Activated T-helper 1 cell treated with anti-CD3 and anti-CD28 coated beads, Interleukin-2, amount 50 U/mL, for 16 hours (primary cell): ENCODE data around the gene BEAN1.

Experiments used
- DNase-seq, 2 donors: peaks; one replicate each; pipeline ENCODE4 v3.0.0-alpha.2; 2020; ENCODE audit warnings: low read depth in 1 of 2, low spot score in 1 of 2

BEAN1 gene

DNA sequence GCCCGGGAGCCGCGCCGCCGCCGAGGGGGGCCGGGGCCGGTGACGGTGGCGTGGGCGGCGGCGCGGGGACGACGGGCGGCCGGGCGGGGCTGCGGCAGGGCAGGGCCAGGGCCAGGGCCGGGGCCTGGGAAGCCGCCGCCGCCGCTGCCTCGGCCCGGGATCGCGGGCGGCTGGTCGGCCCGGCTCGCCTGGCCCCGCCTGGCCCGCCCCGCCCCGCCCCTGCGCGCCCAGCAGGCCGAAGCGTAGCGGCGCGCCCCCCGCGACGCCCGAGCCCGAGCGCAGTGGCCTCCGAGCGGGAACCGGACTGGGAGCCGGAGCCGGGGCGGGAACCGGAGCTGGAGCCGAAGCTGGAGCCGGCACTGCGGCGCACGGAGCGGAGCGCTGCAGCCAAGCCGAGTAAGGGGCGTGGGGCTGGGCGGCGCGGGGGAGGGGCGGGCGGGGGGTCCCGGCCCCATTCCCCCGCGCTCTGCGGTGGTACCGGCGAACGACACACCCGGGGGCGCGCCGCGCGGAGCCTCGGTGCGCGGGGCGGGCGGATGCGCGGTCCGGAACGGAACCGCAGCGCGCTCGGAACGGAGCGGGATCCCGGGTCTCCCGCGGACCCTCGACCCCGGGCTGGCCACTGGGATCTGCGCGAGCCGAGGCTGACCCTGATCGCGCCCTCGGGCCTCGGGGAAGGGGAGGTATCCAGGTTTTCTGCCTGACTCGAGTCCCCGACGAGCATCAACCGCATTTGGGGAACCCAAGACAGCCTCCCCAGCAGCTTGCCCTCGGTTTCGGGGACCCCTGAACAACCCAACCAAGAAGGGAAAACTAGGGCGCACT lies at the start of gene BEAN1:
Gene BEAN1 (plus strand): TSS at position 260 of the 825 bp plus-strand sequence. CDS start 10,382 bp downstream, outside the sequence.
- DNase-seq: no peak

GRCh38 chr16:66377324-66377723 lies 49.8 kb upstream of the BEAN1 start:
- DNase-seq: no peak

GRCh38 chr16:66378741-66379570 lies 48.1 kb upstream of the BEAN1 start:
- no peak for DNase-seq

- DNase-seq: no peak
Observed at GRCh38 chr16:66379571-66379941, 47.5 kb upstream of the BEAN1 start.

DNA sequence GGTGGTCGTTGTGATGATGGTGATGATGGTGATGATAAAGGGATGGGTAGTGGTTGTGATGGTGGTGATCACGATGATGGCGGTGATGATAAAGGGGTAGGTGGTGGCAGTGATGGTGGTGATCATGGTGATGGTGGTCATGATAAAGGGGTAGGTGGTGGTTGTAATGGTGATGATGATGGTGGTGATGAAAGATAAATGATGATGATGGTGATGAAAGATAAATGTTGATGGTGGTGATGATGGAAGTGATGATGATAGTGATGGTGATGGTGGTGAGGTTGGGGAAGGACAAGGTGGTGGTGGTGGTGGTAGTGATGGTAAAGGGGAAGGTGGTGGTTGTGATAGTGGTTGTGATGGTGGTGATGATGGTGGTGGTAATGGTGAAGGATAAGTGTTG lies 46.7 kb upstream of the BEAN1 start:
- no peak for DNase-seq

GRCh38 chr16:66381585-66382170 lies 45.4 kb upstream of the BEAN1 start:
- DNase-seq: no peak

DNA sequence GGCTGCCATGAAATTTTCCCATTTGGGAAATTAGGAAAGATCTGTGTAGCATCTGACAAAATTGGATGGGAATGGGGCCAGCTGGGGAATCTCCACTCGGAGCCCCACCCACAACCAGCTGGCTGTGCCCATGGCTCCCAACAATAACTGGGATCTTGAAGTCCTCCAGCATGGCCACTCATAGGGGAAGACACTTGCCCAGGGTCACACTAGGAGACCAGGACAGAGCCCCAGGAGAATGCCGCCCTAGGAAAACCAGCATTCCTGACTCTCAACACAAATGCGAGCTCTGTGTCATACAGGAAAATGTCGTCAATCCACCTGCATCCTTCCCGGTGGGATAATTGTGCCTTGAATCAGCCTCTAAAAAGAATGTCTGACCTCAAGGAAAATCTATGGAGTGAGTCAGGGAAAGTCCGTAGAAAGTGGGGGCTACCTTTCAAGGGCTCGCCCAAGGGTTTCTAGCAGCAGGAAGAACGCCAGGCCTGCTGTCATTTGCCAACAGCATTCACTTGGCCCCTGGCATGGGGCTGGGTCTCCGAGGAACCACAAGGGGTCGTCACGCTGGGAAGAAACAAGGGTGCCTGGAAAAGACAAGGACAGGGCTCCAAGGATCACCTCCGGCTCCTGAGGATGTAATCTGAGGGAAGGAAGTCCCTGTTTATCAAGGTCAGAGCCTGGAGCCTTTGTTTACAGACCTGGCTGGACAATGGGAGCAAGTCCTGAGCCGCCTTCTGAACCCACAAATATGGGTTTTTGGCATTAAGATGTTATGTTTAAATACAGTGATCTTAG lies 44.7 kb upstream of the BEAN1 start:
- DNase-seq: no peak

DNA sequence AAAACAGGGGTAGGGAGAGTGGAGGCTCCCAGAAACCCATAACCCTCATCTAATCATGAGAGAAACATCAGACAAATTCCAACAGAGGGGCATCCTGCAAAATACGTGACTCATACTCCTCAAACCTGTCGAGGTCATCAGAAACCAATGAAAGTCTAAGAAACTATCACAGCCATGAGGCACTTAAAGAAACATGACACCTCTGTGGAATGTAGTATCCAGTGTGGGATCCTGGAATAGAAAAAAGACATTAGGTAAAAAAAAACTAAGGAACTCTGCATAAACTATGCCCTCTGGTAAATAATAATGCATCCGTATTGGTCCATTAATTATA lies 44.2 kb upstream of the BEAN1 start:
- DNase-seq: no peak

DNA sequence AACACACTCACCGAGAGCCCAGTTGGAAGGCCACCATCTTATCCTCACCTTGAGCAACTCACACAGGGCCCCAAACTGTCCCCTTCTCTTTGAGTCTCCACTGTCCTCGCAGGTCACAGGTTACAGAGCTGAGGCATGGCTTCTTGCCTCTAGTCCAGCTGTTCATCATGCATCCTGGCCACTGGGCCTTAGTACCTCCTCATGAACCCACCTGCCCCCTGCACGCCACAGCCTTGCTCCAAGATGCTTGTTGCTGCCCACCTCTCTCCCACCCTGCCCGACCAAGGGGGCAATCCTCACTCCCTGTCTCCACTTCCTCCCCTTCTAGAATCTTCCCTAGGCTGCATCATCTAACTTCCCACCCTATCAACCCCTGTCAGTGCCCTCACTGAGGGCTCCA lies 43.5 kb upstream of the BEAN1 start:
- DNase-seq: no peak

- DNase-seq: no peak
Observed at GRCh38 chr16:66385415-66385814, 41.7 kb upstream of the BEAN1 start.

- no peak for DNase-seq
Observed at GRCh38 chr16:66386629-66387622, 40.2 kb upstream of the BEAN1 start.

- no peak for DNase-seq
Observed at GRCh38 chr16:66387817-66388332, 39.2 kb upstream of the BEAN1 start.

- DNase-seq: no peak
Observed at GRCh38 chr16:66388350-66389139, 38.5 kb upstream of the BEAN1 start.

DNA sequence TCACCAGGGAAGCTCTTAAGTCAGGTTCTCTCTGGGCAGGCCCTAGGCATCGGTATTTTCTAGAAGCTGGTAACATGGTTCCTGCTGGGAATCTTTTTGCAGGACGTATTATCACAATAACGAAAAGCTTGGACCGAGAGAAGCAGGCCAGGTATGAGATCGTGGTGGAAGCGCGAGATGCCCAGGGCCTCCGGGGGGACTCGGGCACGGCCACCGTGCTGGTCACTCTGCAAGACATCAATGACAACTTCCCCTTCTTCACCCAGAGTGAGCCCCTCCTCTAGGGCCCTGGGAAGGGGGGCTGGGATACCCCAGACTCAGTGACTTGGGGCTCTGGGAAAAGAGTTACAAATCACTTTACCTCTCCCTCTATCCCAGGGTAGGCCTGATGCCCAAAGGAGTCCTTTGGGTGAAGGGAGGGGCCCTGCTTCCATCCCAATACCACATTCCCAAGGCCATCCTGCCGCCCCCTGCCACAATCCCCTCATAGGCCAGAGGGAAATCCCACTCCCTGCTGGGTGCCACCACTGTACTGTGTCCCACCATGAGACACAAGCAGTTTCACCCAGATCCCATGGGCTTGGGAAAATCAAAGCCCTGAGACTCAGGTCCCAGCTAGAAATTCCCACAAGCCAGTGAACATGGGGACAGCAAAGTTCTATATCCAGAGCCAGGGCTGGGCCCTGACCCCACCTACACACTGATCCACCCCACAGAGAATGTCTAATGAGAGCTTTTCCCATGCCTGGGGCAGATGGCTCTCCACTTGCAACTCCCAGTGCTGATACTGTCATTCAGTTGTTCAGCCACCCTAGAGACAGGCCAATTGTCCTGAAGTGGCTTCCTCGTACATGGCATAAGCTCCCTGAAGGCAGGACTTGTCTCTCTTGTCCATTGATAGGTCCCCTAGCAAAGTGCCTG lies 37.6 kb upstream of the BEAN1 start:
- DNase-seq: no peak

GRCh38 chr16:66390346-66391108 lies 36.6 kb upstream of the BEAN1 start:
- DNase-seq: no peak

DNA sequence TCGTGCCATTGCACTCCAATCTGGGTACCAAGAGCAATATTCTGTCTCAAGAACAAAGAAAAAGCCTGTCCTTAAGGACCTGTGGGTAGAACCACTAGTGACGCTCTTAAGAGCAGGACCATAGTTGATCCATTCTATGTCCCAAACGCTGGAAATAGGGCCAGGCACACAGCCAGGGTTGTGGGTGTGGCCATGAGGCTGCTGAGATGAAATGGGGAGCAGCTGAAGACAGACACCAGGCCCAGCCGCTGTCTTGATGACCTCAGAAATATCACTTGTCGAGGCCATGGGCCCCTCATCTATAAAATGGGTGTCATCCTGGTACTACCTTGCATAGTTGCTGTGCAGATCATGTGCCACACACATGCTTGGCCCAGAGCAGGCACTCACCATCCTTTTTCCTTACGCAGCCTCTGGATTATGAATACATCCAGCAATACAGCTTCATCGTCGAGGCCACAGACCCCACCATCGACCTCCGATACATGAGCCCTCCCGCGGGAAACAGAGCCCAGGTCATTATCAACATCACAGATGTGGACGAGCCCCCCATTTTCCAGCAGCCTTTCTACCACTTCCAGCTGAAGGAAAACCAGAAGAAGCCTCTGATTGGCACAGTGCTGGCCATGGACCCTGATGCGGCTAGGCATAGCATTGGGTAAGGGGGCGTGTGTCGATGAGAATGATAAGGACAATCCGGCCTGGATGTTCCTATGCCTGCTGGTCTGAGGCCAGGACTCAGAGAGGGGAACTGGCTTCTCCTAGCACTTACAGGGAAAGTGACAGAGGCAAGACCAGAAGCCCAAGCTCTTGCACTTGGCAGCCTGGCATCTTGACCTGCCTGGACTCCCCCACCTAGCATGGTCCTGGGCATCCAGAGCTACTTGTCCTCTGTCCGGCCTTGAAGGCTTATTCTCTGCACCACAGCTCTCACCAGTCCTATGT lies 35.1 kb upstream of the BEAN1 start:
- no peak for DNase-seq
